AG10803 (cell line): ENCODE measurements around the gene B2M.
A peak's percentile ranks its signal among the peaks of the same experiment; 100 is the strongest.
"Not testable (repeated sequence)": the region's sequence is repeated elsewhere in the genome, so short reads cannot be mapped to it uniquely, and the experiment has no call there.

ENCODE experiments used
- DNase-seq: peaks from one replicate; pipeline ENCODE4 v3.0.0; 2010; ENCODE audit warnings: low read depth
- H3K4me3 ChIP-seq: 2 replicates; pipeline ENCODE4 v1.5.1; 2011; ENCODE audit warnings: mild to moderate bottlenecking, low read length, control low read depth
- CTCF ChIP-seq: conservative IDR thresholded peaks from 2 replicates; pipeline ENCODE4 v1.5.1; 2011; ENCODE audit warnings: mild to moderate bottlenecking, low read length, control low read depth, inconsistent platforms

The B2M gene

GRCh38 chr15:44722011-44722410 lies 10.7 kb downstream of the B2M start:
- DNase-seq = no peak
- no peak overlapping the region for H3K4me3 ChIP-seq
- TF ChIP-seq CTCF = no peak

- TF ChIP-seq CTCF = no peak
- H3K4me3 ChIP-seq = peak overlapping the region; percentile 41
- DNase-seq = peak; percentile 38
Measured at GRCh38 chr15:44726136-44726535, 14.8 kb downstream of the B2M start.

GRCh38 chr15:44726568-44727484 lies 15.5 kb downstream of the B2M start:
- DNase-seq = peak; percentile 93
- peak overlapping the region; percentile 41 for H3K4me3 ChIP-seq

GRCh38 chr15:44727485-44728231 lies 16.3 kb downstream of the B2M start:
- no peak overlapping the region for H3K4me3 ChIP-seq
- no peak for TF ChIP-seq CTCF
- DNase-seq = no peak

More at GRCh38 chr15:44726568-44727484, 15.5 kb downstream of the B2M start:
- peak; percentile 31 for TF ChIP-seq CTCF

- H3K4me3 ChIP-seq = peak overlapping the region; percentile 93
Measured at GRCh38 chr15:44728232-44728575, 16.9 kb downstream of the B2M start.

GRCh38 chr15:44728576-44729407 lies 17.5 kb downstream of the B2M start:
- no peak for TF ChIP-seq CTCF
- H3K4me3 ChIP-seq = peak overlapping the region; percentile 93
- DNase-seq = peak; percentile 97

More at GRCh38 chr15:44728232-44728575, 16.9 kb downstream of the B2M start:
- DNase-seq = not testable (repeated sequence)
